HepG2 (cell line): Measurements from ENCODE around the gene HCRT. TPM values are rescaled to one million over a fixed set of nuclear protein-coding genes. Genes with fewer than 3 reads are reported as not detected.
A peak's percentile ranks its signal among the peaks of the same experiment; 100 is the strongest.

Experiments used
- BATF2 ChIP-seq: sonication (generic); formaldehyde crosslinking; IDR thresholded peaks from 2 replicates; pipeline ENCODE4 v1.8.0; 2022; ENCODE audit warnings: mild to moderate bottlenecking, missing genetic modification reagents, moderate library complexity
- CAMTA2 ChIP-seq: sonication (generic); formaldehyde crosslinking; IDR thresholded peaks from 2 replicates; pipeline ENCODE4 v1.4.0; 2020; ENCODE audit warnings: mild to moderate bottlenecking, missing genetic modification reagents, borderline replicate concordance
- CENPBD1 ChIP-seq: sonication (generic); formaldehyde crosslinking; IDR thresholded peaks from 2 replicates; pipeline ENCODE4 v1.8.0; 2022; ENCODE audit warnings: missing genetic modification reagents, low read depth, mild to moderate bottlenecking, borderline replicate concordance
- DZIP1 ChIP-seq: sonication (generic); formaldehyde crosslinking; IDR thresholded peaks from 2 replicates; pipeline ENCODE4 v1.5.0; 2020; ENCODE audit warnings: mild to moderate bottlenecking, missing genetic modification reagents
- HOXD1 ChIP-seq: sonication (generic); formaldehyde crosslinking; IDR thresholded peaks from 2 replicates; pipeline ENCODE4 v1.5.0; 2020; ENCODE audit warnings: missing genetic modification reagents
- NRL ChIP-seq: sonication (generic); formaldehyde crosslinking; IDR thresholded peaks from 2 replicates; pipeline ENCODE4 v1.5.0; 2020; ENCODE audit warnings: missing genetic modification reagents, mild to moderate bottlenecking, moderate library complexity, borderline replicate concordance
- RXRA ChIP-seq: sonication (generic); formaldehyde crosslinking; IDR thresholded peaks from 2 replicates; pipeline ENCODE4 v1.5.1; 2020; ENCODE audit warnings: missing genetic modification reagents
- TGIF2 ChIP-seq: IDR thresholded peaks from 2 replicates; pipeline ENCODE4 v1.6.1; 2016; ENCODE audit warnings: control low read depth, missing compliant biosample characterization
- ZBTB38 ChIP-seq: sonication (generic); formaldehyde crosslinking; IDR thresholded peaks from 2 replicates; pipeline ENCODE4 v1.5.1; 2020; ENCODE audit warnings: mild to moderate bottlenecking, missing genetic modification reagents
- ZBTB42 ChIP-seq: sonication (generic); formaldehyde crosslinking; IDR thresholded peaks from 2 replicates; pipeline ENCODE4 v1.5.0; 2020; ENCODE audit warnings: mild to moderate bottlenecking, missing genetic modification reagents
- ZBTB49 ChIP-seq: sonication (generic); formaldehyde crosslinking; IDR thresholded peaks from 2 replicates; pipeline ENCODE4 v1.4.0; 2020; ENCODE audit warnings: missing genetic modification reagents, borderline replicate concordance
- ZNF20 ChIP-seq: sonication (generic); formaldehyde crosslinking; IDR thresholded peaks from 2 replicates; pipeline ENCODE4 v1.4.0; 2020; ENCODE audit warnings: mild to moderate bottlenecking, moderate library complexity, missing genetic modification reagents
- ZNF503 ChIP-seq: sonication (generic); formaldehyde crosslinking; IDR thresholded peaks from 2 replicates; pipeline ENCODE4 v1.4.0; 2020; ENCODE audit warnings: missing genetic modification reagents
- ZNF891 ChIP-seq: sonication (generic); formaldehyde crosslinking; IDR thresholded peaks from 2 replicates; pipeline ENCODE4 v1.5.0; 2020; ENCODE audit warnings: mild to moderate bottlenecking, missing genetic modification reagents
- polyA plus RNA-seq, 8 experiments: library from polyadenylated mRNA; depleted of rRNA in 3 of 8; stranded (reverse) in 7 of 8; unstranded in 1 of 8; fragments of >200 nt; fragmentation: Illumina TruSeq in 4 of 8; extraction: Trizol in 4 of 8; gene quantifications; 2 replicates each; pipeline versions ENCODE4 v1.2.1 to v1.2.3, GENCODE V29; 2011 to 2016; ENCODE audit warnings: low read depth in 4 of 8, missing spikeins in 1 of 8, mixed read lengths in 1 of 8; ENCODE audit not compliant: insufficient read depth in 1 of 8
- total RNA-seq, 5 experiments: library from RNA; depleted of rRNA; stranded (reverse); fragments of >200 nt; fragmentation: Illumina TruSeq; extraction: Trizol; gene quantifications; 2 replicates each; pipeline ENCODE4 v1.2.3, GENCODE V29; 2016; ENCODE audit warnings: low read depth in 1 of 5

Gene HCRT
- total and polyA plus RNA-seq, 2 of the 13 experiments (the other 11 are each of a cell fraction or from before 2014, with no cell fraction given), result not detected

GRCh38 chr17:42193216-42193968 is 8.1 kb upstream of the HCRT start (continued):
- TF ChIP-seq DZIP1 (CRISPR knock-in tag) (0 out of 2 replicates have a peak, but pooled peaks have one; percentile 73), ZBTB38 (peak; percentile 40; the same call in 1 of the 2 replicates), ZNF503 (CRISPR knock-in tag) (no peak), CAMTA2 (CRISPR knock-in tag) (no peak), ZBTB42 (CRISPR knock-in tag) (no peak), NRL (CRISPR knock-in tag) (peak; percentile 56; the same call in 1 of the 2 replicates), BATF2 (no peak), HOXD1 (CRISPR knock-in tag) (no peak), CENPBD1 (CRISPR knock-in tag) (0 out of 2 replicates have a peak, but pooled peaks have one; percentile 42), ZNF891 (CRISPR knock-in tag) (peak; percentile 80), TGIF2 (CRISPR knock-in tag) (0 out of 2 replicates have a peak, but pooled peaks have one; percentile 35), RXRA (CRISPR knock-in tag) (0 out of 2 replicates have a peak, but pooled peaks have one; percentile 22), ZBTB49 (no peak), ZNF20 (CRISPR knock-in tag) (no peak)
